Adrenal gland (tissue), 12 donors: ENCODE results near the gene MED12L. TPM values are rescaled to one million over a fixed set of nuclear protein-coding genes. Genes with fewer than 3 reads are reported as not detected.

Source experiments
- DNase-seq, 7 donors: peaks; one replicate each; pipeline ENCODE4 v3.0.0-alpha.2; 2019 to 2020
- H3K27ac ChIP-seq, 5 donors: fragments of 200-600 bp; sonication (generic) in 4 of 5; 1 replicate in 3 of 5; 2 replicates in 2 of 5; pipeline versions ENCODE4 v1.5.1 to v1.8.0; 2016 to 2020; ENCODE audit warnings: mild to moderate bottlenecking in 1 of 5
- H3K27me3 ChIP-seq: fragments of 200-600 bp; 2 replicates; pipeline ENCODE4 v1.8.0; 2021
- H3K36me3 ChIP-seq, 2 donors: fragments of 200-600 bp; replicated peaks in 1 of 2; 1 replicate in 1 of 2; 2 replicates in 1 of 2; pipeline versions ENCODE4 v1.5.1 to v1.8.0; 2018 to 2022
- H3K4me1 ChIP-seq, 2 donors: fragments of 200-600 bp; replicated peaks in 1 of 2; 1 replicate in 1 of 2; 2 replicates in 1 of 2; pipeline versions ENCODE4 v1.5.1 to v1.8.0; 2018 to 2021
- H3K4me3 ChIP-seq, 4 donors: fragments of 200-600 bp; sonication (generic) in 3 of 4; one replicate each; pipeline ENCODE4 v1.5.1; 2016 to 2018
- H3K9me3 ChIP-seq, 3 donors: fragments of 200-600 bp; sonication (generic) in 1 of 3; replicated peaks in 1 of 3; 1 replicate in 2 of 3; 2 replicates in 1 of 3; pipeline versions ENCODE4 v1.5.1 to v1.8.0; 2016 to 2021
- CTCF ChIP-seq, 6 experiments: fragments of 450-650 bp in 4 of 6; fragments of 200-600 bp in 2 of 6; sonication (generic) in 1 of 6; IDR thresholded peaks; 1 replicate in 5 of 6; 2 replicates in 1 of 6; pipeline versions ENCODE4 v1.5.1 to v1.8.0; 2016 to 2021; ENCODE audit warnings: antibody characterized with exemption in 6 of 6, mild to moderate bottlenecking in 2 of 6, moderate library complexity in 1 of 6
- POLR2A ChIP-seq, 2 donors: fragments of 450-650 bp; IDR thresholded peaks; one replicate each; pipeline ENCODE4 v1.6.1; 2017; ENCODE audit warnings: antibody characterized with exemption in 2 of 2, mild to moderate bottlenecking in 2 of 2, moderate library complexity in 1 of 2
- WGBS, 4 donors: extraction: QIAGEN DNeasy Blood & Tissue Kit in 2 of 4; methylation state at CpG; one replicate each; pipeline versions ENCODE4 v1.1.5 to v1.1.7; 2013 to 2017; 5-methylcytosine and 5-hydroxymethylcytosine counted together
- intact Hi-C, 2 donors: fragments of 100-400 bp; cut with DNase I; formaldehyde crosslinking; loops; one replicate each; pipeline versions ENCODE4 v1.14.1 to v1.15.0; 2022 to 2023
- polyA plus RNA-seq, 3 donors: library from polyadenylated mRNA; stranded (reverse); fragments of 200-250 nt in 2 of 3; fragments of 350-450 nt in 1 of 3; fragmentation: Illumina TruSeq in 1 of 3; extraction: RNeasy Lipid Tissue Mini Kit (QIAGEN cat#74804) in 1 of 3; gene quantifications; one replicate each; pipeline ENCODE4 v1.2.3, GENCODE V29; 2013 to 2014
- total RNA-seq, 9 donors: library from RNA; depleted of rRNA in 4 of 9; stranded (reverse); fragments of >200 nt in 4 of 9; fragments of 120-200 nt in 1 of 9; fragmentation: NEBNext Ultra II Directional in 1 of 9; extraction: Animal tissue kit (Norgen Biotek cat#: 25700) in 1 of 9; gene quantifications; one replicate each; pipeline versions ENCODE4 v1.1.0 to v1.2.4, GENCODE V29; 2013 to 2023
- donor health status: healthy with polysubstance abuse.
- donor health status: Bipolar disorder and iron deficiency.
- donor health status: DM: yes; HTN: yes; CAD: no.
- donor health status: DM: no; HTN: no; CAD: no.
- donor health status: DM: no; HTN: no; CAD: no.
- donor health status: DM: yes; HTN: yes; CAD: no.

MED12L gene
- total and polyA plus RNA-seq, 12 donors, result 0.77 to 25.0 (median 6.3) TPM

- Histone ChIP-seq H3K4me1 (peaks cover 0 to 8% of the 10 kb centered on the region in 2 donors), H3K27ac (no peak overlapping the region), H3K36me3 (no peaks in the 10 kb centered on the region), H3K27me3 (no peaks in the 10 kb centered on the region), H3K4me3 (no peak overlapping the region), H3K9me3 (no peaks in the 10 kb centered on the region)
- no peak for DNase-seq
- intact Hi-C loops, result no loop called here
- TF ChIP-seq CTCF (IDR thresholded peaks at IDR 0.05) (no peak), POLR2A (IDR thresholded peaks at IDR 0.05) (no peak)
- WGBS, 4 donors, result 59 to 72% (median 69%) methylated on average over 3 of the region's 3 CpGs
These were observed 163.4 kb downstream of the MED12L start for GRCh38 chr3:151248772-151249337.

- intact Hi-C loops, result no loop called here
- DNase-seq, result no peak
- Histone ChIP-seq H3K36me3 (no peaks in the 10 kb centered on the region), H3K9me3 (no peaks in the 10 kb centered on the region), H3K27ac (no peak overlapping the region), H3K27me3 (no peaks in the 10 kb centered on the region), H3K4me3 (no peak overlapping the region), H3K4me1 (no peaks in the 10 kb centered on the region)
- TF ChIP-seq CTCF (IDR thresholded peaks at IDR 0.05) (no peak), POLR2A (IDR thresholded peaks at IDR 0.05) (no peak)
- WGBS, 4 donors, result 66 to 81% (median 74%) methylated on average over 1 of the region's 1 CpG
These were observed 171.3 kb downstream of the MED12L start for GRCh38 chr3:151256749-151257148.

- Histone ChIP-seq H3K4me3 (no peak overlapping the region), H3K36me3 (no peaks in the 10 kb centered on the region), H3K27ac (no peak overlapping the region), H3K27me3 (no peaks in the 10 kb centered on the region), H3K9me3 (no peaks in the 10 kb centered on the region), H3K4me1 (no peaks in the 10 kb centered on the region)
- WGBS, 4 donors, result 74 to 78% (median 76%) methylated on average over 3 of the region's 3 CpGs
- no peak for TF ChIP-seq POLR2A (IDR thresholded peaks at IDR 0.05)
- TF ChIP-seq CTCF (IDR thresholded peaks at IDR 0.05), result no peak
- intact Hi-C loops, result no loop called here
- DNase-seq, result no peak
These were observed 174.2 kb downstream of the MED12L start for GRCh38 chr3:151259664-151260063.

- no peaks in the 10 kb centered on the region for H3K36me3 ChIP-seq
- no peak overlapping the region for H3K27ac ChIP-seq
- H3K27me3 ChIP-seq, result no peaks in the 10 kb centered on the region
- no peak for DNase-seq
- TF ChIP-seq CTCF (IDR thresholded peaks at IDR 0.05), result no peak
- TF ChIP-seq POLR2A (IDR thresholded peaks at IDR 0.05), result no peak
- H3K9me3 ChIP-seq, result no peaks in the 10 kb centered on the region
- no peak overlapping the region for H3K4me3 ChIP-seq
- no peaks in the 10 kb centered on the region for H3K4me1 ChIP-seq
- intact Hi-C loops, result no loop called here
- 81 to 95% (median 86%) methylated on average over 8 of the region's 8 CpGs for WGBS, 4 donors
These were observed 177.5 kb downstream of the MED12L start for GRCh38 chr3:151262871-151263525.
